NCI-H2227 treated with DMSO at 0.1 percent for 48 hours (cell line): ENCODE results near the gene SCO2.

Experiments
- DNase-seq: peaks from one replicate; lab custom pipeline; 2025; lab: John Stamatoyannopoulos, UW

Gene SCO2

GRCh38 chr22:50476868-50477267 is 48.5 kb downstream of the SCO2 start:
- no peak for DNase-seq

GRCh38 chr22:50475652-50476002 is 49.8 kb downstream of the SCO2 start:
- no peak for DNase-seq

GRCh38 chr22:50474710-50475651 is 50.4 kb downstream of the SCO2 start, which contains the start of gene SBF1:
TSS of gene SBF1 (minus strand) at chr22:50475035. CDS start at chr22:50474840, 195 bp downstream.
- peak; percentile 40 for DNase-seq

GRCh38 chr22:50473855-50474671 is 51.3 kb downstream of the SCO2 start:
- DNase-seq: no peak
